HG03139 (cell line): ENCODE results near the gene TMEM272.

Source experiments
- ATAC-seq: cut with Tn5 transposase; IDR thresholded peaks from one replicate; pipeline ENCODE4 v1.9.1; 2021; ENCODE audit not compliant: unreplicated experiment

Gene TMEM272

GRCh38 chr13:51783428-51784094 is 61.4 kb downstream of the TMEM272 start:
- ATAC-seq = no peak

GRCh38 chr13:51782026-51782710 is 62.8 kb downstream of the TMEM272 start:
- no peak for ATAC-seq

GRCh38 chr13:51781246-51782022 is 63.5 kb downstream of the TMEM272 start:
- no peak for ATAC-seq

- ATAC-seq = no peak
Measured at GRCh38 chr13:51780099-51780498, 64.9 kb downstream of the TMEM272 start.

GRCh38 chr13:51778392-51778791 is 66.6 kb downstream of the TMEM272 start:
- no peak for ATAC-seq

- ATAC-seq = no peak
Measured at GRCh38 chr13:51777921-51778320, 67.1 kb downstream of the TMEM272 start.

GRCh38 chr13:51776179-51776578 is 68.8 kb downstream of the TMEM272 start:
- no peak for ATAC-seq

GRCh38 chr13:51773515-51773914 is 71.5 kb downstream of the TMEM272 start:
- ATAC-seq = no peak

- ATAC-seq = no peak
Measured at GRCh38 chr13:51772781-51773180, 72.2 kb downstream of the TMEM272 start.

GRCh38 chr13:51772105-51772455 is 72.9 kb downstream of the TMEM272 start:
- ATAC-seq = no peak

GRCh38 chr13:51771418-51772104 is 73.4 kb downstream of the TMEM272 start:
- ATAC-seq = no peak

- no peak for ATAC-seq
Measured at GRCh38 chr13:51770681-51771417, 74.1 kb downstream of the TMEM272 start.

GRCh38 chr13:51770160-51770559 is 74.8 kb downstream of the TMEM272 start:
- ATAC-seq = no peak

GRCh38 chr13:51769455-51770127 is 75.4 kb downstream of the TMEM272 start:
- ATAC-seq = no peak

- ATAC-seq = no peak
Measured at GRCh38 chr13:51768976-51769375, 76.0 kb downstream of the TMEM272 start.

GRCh38 chr13:51768378-51768921 is 76.5 kb downstream of the TMEM272 start:
- ATAC-seq = no peak

- ATAC-seq = no peak
Measured at GRCh38 chr13:51767100-51767499, 77.9 kb downstream of the TMEM272 start.

- no peak for ATAC-seq
Measured at GRCh38 chr13:51765142-51765515, 79.8 kb downstream of the TMEM272 start.

- peak; percentile 78 for ATAC-seq
Measured at GRCh38 chr13:51764184-51765141, 80.5 kb downstream of the TMEM272 start.
